ENCODE measurements around the gene NCKAP5. TPM values are rescaled to one million over a fixed set of nuclear protein-coding genes. Genes with fewer than 3 reads are reported as not detected.

The NCKAP5 gene
- total RNA-seq, 1 experiment from 2014 or later = not detected

GRCh38 chr2:133489641-133490410, 78.4 kb downstream of the NCKAP5 start:
- BruUV-seq (replicated peaks) = no TSS peak

GRCh38 chr2:133489146-133489545, 79.1 kb downstream of the NCKAP5 start:
- intact Hi-C loops (cut with micrococcal nuclease; ENCODE audit: unreplicated experiment) = no loop called here
- DNase-seq = no peak
- Histone ChIP-seq H3F3A (ENCODE audit: insufficient read depth, low read depth) (no peaks in the 10 kb centered on the region), H3K27me3 (ENCODE audit: insufficient read depth, low read depth) (peaks cover 13% of the 10 kb centered on the region), H2AFZ (no peak overlapping the region), H3K36me3 (ENCODE audit: low read depth) (no peaks in the 10 kb centered on the region), H3K4me2 (no peak overlapping the region), H4K20me1 (ENCODE audit: insufficient read depth) (no peaks in the 10 kb centered on the region), H3K9me3 (ENCODE audit: insufficient read depth, low read depth) (no peaks in the 10 kb centered on the region), H3K4me3 (no peak overlapping the region), H3K9me2 (ENCODE audit: insufficient read depth) (no peaks in the 10 kb centered on the region), H3K27ac (no peak overlapping the region), H3K79me2 (ENCODE audit: low read depth) (no peaks in the 10 kb centered on the region), H3K4me1 (replicated peaks; ENCODE audit: insufficient read depth) (no peaks in the 10 kb centered on the region)
- BruUV-seq (replicated peaks) = no TSS peak
- TF ChIP-seq CTCF (conservative IDR thresholded peaks at IDR 0.05) = no peak
- ChIA-PET CTCF (no interaction called here), POLR2A (ENCODE audit: unreplicated experiment) (no interaction called here)

More at GRCh38 chr2:133489641-133490410, 78.4 kb downstream of the NCKAP5 start:
- H3K9me2 ChIP-seq (ENCODE audit: insufficient read depth) = no peaks in the 10 kb centered on the region
- H2AFZ ChIP-seq = no peak overlapping the region
- H3K4me1 ChIP-seq (replicated peaks; ENCODE audit: insufficient read depth) = no peaks in the 10 kb centered on the region
- TF ChIP-seq CTCF (conservative IDR thresholded peaks at IDR 0.05) (no peak), EZH2 (IDR thresholded peaks at IDR 0.05; ENCODE audit: low read depth) (no peak)
- no peak overlapping the region for H3K27ac ChIP-seq
- CTCF ChIA-PET = no interaction called here
- H3F3A ChIP-seq (ENCODE audit: insufficient read depth, low read depth) = no peaks in the 10 kb centered on the region
- peaks cover 12% of the 10 kb centered on the region for H3K27me3 ChIP-seq (ENCODE audit: insufficient read depth, low read depth)
- H3K4me2 ChIP-seq = no peak overlapping the region
- POLR2A ChIA-PET (ENCODE audit: unreplicated experiment) = no interaction called here
- no peaks in the 10 kb centered on the region for H4K20me1 ChIP-seq (ENCODE audit: insufficient read depth)
- no peaks in the 10 kb centered on the region for H3K9me3 ChIP-seq (ENCODE audit: insufficient read depth, low read depth)
- no peak for DNase-seq
- intact Hi-C loops (cut with micrococcal nuclease; ENCODE audit: unreplicated experiment) = no loop called here
- H3K36me3 ChIP-seq (ENCODE audit: low read depth) = no peaks in the 10 kb centered on the region
- H3K79me2 ChIP-seq (ENCODE audit: low read depth) = no peaks in the 10 kb centered on the region
- no peak overlapping the region for H3K4me3 ChIP-seq

- Histone ChIP-seq H3K27me3 (ENCODE audit: insufficient read depth, low read depth) (peaks cover 16% of the 10 kb centered on the region), H3K27ac (no peak overlapping the region), H2AFZ (no peak overlapping the region), H3K36me3 (ENCODE audit: low read depth) (no peaks in the 10 kb centered on the region), H3K4me2 (no peak overlapping the region), H3K4me1 (replicated peaks; ENCODE audit: insufficient read depth) (no peaks in the 10 kb centered on the region), H3K4me3 (no peak overlapping the region), H3F3A (ENCODE audit: insufficient read depth, low read depth) (no peaks in the 10 kb centered on the region), H3K9me2 (ENCODE audit: insufficient read depth) (no peaks in the 10 kb centered on the region), H3K79me2 (ENCODE audit: low read depth) (no peaks in the 10 kb centered on the region), H4K20me1 (ENCODE audit: insufficient read depth) (no peaks in the 10 kb centered on the region), H3K9me3 (ENCODE audit: insufficient read depth, low read depth) (no peaks in the 10 kb centered on the region)
- CTCF ChIA-PET = no interaction called here
- POLR2A ChIA-PET (ENCODE audit: unreplicated experiment) = no interaction called here
- TF ChIP-seq CTCF (conservative IDR thresholded peaks at IDR 0.05) (no peak), EZH2 (IDR thresholded peaks at IDR 0.05; ENCODE audit: low read depth) (no peak)
- BruUV-seq (replicated peaks) = no TSS peak
- intact Hi-C loops (cut with micrococcal nuclease; ENCODE audit: unreplicated experiment) = no loop called here
- DNase-seq = no peak
These were observed 81.5 kb downstream of the NCKAP5 start for GRCh38 chr2:133486771-133487191.
